GM21526 (cell line): Measurements from ENCODE around the gene VOPP1.
"Not testable (repeated sequence)": the region's sequence is repeated elsewhere in the genome, so short reads cannot be mapped to it uniquely, and the experiment has no call there.

Experiments used
- ATAC-seq: cut with Tn5 transposase; IDR thresholded peaks from one replicate; pipeline ENCODE4 v1.9.1; 2021; ENCODE audit warnings: moderate library complexity; ENCODE audit not compliant: unreplicated experiment, low FRiP score

Gene VOPP1

DNA sequence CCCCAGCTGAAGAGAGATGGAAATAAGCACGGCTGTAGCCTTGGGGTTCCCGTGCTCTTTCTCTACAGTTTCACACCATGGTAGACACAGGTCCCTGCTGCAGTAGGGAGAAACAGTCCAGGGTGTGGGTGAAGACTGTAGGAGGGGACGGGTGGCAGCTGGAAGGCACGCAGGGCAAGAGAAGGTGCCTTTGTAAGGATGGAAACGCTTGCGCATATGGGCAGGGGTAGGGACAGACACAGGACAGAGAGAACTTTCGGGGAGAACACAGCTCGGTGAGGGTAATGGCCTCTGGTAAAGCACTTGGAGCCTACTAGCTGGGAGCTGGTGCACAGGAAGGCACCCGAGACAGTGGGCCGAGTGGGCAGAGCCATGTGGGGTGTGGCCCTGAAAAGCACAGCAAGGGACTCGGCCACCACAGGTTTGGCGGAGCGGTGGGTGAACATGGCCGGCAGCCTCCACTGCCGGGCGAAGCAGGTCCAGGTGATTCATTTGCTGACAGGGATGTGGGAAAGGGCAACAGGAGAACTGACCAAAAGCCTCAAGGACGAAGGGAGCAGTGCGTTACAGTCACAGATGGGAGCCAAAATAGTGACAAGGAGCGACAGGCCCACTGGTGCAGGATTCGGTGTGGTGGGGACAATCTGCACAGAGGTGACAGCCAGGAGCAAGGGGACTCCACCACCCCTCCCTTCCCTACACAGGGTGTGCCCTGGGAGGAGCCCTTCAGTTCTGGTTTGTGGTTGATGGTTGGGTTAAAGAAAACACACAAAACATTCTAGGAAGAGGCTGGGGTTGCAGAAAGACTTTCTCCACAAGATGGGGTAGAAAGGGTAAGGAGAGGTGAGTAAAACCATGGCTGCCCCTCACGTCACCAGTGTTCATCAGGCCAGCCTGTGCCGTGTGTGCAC is 97.1 kb downstream of the VOPP1 start:
- no peak for ATAC-seq

DNA sequence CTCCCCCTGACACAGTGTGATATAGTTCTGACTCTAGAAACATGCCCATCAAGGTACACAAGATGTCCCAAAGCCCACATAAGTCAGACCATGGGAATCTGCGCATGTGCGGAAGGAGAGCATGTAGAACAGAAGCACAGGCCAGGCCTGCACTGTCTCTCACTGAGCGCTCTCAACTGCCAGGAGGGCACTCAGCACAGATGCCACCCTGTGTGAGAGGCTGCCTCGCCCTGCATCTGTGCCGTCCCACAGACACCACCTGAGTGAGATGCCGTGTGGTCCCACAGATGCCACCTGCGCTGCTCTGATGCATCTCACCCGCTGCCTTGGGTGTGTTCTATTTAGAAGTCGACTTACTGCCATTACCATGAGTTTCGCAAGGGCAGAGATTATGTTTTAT is 98.4 kb downstream of the VOPP1 start:
- ATAC-seq: no peak

DNA sequence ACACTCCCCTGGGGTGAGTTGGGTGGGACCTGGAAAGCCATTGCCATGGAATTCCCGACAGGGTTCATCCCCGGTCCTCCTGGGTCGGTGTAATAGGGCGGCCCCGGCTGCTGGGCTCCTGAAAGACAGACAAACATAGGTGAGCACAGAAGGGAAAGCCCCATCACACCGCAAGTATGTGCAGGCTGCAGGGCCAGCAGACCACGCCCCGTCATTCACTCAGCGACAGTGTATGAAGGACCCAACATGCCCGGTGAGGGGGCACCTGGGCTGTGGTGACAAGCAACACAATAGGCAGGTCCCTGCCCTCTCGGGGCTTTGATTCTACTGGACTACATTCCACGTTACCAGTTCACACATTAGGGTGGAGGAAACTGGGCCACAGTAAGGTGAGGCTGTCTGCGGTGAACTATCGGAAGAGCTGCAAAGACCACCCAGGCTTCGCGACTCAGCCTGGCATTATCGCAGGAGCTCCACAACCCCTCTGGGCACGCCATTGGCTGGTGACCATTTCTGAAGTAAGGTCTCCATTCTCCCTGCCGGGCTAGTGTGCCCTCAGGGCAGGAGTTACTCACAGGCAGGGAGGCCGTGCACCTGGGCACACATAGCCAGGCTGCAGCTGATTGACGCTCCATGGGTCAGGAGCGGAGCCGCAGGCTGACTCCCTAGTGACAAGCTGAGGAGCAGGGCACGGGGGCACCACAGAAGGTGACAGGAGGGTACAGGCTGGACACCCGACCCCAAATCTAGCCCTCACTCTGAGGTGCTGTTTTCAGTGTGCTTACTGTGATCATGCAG is 99.2 kb downstream of the VOPP1 start:
- no peak for ATAC-seq

DNA sequence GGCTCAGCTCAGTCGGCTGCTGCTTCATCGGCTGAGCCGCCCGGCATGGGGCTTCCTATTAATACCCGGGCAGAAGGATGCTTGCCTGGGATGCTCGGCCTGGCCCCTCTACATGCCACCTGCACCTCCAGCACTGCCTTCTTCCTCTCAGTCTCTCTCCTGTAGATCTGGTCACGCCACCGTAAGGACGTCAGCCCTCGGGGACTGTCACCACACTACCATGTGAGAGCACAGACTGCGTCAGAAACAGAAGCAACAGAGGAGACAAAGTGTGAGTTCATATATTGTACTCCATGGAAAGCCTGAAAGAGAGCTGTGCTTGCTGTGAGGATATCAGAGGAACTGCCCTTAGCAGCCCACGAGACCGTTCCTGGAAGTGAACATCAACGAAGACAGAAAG is 99.9 kb downstream of the VOPP1 start:
- not testable (repeated sequence) for ATAC-seq

DNA sequence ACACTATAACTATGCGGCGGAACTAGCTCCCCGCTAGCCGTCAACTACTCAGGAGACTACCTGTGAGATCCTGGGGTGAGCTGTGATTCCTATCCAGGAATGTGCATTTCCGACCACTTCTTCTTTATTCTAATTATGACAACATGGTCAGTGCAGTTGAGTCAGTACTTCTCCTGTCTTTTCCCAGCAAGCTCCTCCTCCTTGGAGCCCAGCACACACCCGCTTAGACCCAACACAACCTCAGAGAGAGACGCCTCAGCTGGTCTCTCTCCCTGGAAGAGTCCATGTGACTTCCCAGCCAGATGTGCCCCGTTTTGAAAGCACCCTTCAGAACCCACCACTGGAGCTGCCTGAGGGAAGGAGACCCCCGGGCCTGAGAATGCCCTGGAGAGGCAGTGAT is 100.7 kb downstream of the VOPP1 start:
- not testable (repeated sequence) for ATAC-seq

DNA sequence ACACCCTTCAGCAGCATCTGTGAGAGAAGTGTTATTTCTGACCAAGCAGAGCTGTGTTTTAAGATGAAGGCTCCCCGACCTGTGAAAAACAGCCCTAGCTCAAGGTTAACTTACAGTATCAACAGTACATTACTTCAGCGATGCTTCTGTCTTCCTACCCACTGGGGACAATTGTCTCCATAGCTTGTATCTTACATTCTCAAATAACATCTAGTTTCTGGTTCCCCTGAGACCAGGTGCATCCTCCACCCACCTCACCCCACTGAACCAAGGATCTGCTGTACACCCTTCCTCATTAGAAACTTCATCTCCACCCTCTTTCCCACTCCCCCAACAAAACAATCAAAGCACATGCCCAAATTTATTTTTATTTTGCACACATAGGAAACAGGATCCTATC is 102.0 kb downstream of the VOPP1 start:
- no peak for ATAC-seq

DNA sequence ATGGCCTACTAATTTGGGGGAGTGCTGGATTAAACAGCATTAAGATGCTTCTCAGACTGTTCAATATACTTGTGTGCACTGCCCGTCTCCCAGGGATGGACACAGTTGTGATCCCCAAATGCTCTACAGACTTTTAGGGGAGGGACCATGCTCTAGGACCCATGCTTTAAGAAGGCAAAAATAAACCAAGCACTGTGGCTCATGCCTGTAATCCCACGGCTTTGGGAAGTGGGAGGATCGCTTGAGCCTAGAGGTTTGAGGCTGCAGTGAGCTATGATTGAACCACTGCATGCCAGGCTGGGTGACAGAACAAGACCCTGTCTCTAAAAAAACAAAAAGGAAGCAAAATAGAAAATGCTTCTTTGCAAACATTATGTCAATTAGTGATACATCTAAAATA is 102.6 kb downstream of the VOPP1 start:
- no peak for ATAC-seq

DNA sequence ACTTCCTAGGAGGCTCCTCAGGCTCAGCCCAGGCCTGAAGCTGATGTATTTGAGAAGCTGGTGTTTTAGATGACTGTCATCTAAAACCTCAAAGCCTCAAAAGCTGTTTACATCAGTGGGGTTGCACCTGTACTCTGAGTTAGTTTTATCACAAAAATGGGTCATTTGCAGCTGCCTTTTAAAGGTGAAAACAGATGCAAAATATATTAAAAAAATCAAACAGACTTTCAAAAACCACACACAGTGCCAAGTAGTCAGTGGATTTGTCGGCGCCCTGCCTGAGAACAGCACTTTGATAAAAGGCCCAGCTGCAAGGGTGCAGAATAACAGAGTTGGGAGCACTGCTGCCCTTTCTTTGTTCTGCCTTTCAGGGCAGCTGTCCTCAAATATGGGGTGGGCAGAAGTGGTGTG is 103.0 kb downstream of the VOPP1 start:
- ATAC-seq: no peak

DNA sequence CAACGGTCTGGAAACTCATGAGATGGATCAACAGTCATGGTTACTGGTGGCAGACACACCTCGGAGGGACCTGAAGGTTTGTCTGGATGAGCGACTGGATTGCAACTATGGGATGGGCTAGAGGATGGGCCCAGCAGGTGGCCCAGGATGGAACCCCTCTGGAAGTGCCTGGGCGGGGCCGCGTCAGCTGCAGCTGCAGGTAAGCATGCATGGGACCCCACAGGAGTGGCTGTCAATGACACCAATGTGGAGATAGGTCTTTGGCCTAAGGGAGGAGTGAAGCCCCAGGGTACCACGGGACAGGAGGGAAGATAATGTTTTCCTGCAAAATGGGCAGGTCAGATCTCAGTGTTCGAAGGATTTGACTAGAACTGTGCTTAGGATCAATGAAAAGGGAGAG is 103.8 kb downstream of the VOPP1 start:
- ATAC-seq: no peak

DNA sequence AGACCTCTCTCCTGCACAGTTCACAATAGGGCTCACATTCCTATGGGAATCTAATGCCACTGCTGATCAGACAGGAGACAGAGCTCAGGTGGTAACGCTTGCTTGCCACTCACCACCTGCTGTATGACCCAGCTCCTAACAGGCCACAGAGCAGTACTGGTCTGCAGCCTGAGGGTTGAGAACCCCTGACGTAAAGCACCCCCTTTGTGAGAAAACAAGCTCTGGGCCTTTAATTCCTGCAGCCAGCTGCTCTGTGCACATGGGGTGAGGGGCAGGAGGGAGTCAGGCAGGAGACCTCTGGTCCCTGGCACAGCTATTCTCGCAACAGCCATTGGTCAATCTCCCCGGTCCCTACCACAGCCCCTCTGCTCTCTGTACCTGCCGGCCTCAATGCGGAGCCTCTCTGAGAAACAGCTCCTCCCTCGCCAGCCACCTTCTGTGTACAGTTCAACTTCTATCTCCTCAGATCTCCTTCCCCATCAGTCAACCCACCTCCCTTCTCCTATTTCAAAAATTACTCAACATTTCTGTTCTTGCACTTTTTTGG is 105.2 kb downstream of the VOPP1 start:
- ATAC-seq: no peak

DNA sequence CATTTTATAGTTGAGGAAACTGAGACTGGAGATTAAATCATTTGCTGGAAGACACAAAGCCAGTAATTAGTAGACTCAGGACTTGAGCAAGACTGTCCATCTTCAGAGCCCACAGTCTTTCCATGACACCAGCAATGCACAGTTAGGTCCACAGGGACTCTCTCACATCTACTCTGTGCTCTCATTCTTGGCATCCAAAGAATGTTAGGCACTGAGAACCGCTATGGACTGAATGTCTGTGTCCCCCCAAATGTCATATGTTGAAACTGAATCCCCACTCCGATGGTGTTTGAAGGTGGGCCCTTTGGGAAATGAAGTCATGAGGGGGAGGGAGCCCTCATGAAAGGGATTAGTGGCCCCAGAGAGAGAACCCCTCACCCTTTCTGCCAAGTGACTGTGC is 106.6 kb downstream of the VOPP1 start:
- no peak for ATAC-seq

DNA sequence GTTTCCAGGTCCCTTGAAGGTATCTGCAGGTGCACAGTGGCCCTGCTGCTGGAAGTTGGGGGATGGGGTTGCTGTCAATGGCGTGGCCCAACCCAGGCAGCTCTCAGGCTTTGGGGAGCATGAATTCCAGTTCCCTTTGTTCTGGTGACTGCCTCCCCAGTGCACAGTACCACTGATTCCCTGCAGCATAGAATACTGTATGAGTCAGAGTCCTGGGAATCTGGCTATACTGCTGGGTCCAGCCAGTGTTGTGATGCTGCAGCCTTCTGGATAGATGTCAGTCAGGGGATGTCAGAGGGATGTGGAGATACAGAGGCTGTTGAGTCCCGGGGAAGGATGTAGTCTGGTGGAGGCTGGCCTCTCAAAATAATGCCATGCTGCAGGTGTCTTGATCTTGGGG is 107.9 kb downstream of the VOPP1 start:
- ATAC-seq: no peak

DNA sequence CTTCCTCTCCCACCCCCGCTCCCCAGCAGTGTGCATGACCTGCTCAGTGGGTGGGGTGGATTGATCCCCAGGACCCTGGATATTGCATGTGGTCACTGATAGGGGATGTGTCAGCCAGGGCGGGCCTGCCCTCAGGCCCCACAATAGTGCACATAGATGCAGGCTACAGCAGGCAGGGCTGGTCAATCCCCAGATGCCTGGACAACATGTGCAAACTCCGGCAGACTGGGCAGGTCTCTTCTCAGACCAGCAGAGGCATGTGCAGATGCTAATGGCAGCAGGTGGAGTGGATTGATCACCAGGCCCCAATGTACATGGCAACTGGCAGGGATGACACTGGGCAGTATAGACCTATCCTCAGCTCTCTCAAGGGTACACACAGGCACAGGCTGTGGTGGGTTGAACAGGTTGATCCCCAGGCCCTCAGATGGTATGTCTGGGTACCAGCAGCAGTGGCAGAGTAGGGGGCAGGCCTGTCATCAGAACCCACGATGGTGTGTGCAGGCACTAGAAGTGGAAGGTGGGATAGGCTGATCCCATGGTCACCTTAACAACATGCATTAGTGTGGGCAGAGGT is 108.5 kb downstream of the VOPP1 start:
- no peak for ATAC-seq

DNA sequence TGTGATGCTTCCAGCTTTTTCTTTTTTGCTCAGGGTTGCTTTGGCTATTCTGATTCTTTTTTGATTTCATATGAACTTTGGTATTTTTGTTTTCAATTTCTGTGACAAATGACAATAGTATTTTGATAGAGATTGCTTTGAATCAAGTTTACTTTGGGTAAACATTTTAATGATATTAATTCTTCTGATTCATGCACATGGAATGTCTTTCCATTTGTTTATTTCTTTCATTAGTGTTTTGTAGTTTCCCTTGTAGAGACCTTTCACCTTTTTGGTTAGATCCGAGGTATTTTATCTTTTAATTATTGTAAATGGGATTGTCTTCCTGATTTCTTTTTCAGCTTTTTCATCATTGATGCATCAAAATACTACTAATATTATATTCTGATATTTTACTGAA is 114.0 kb downstream of the VOPP1 start:
- no peak for ATAC-seq

DNA sequence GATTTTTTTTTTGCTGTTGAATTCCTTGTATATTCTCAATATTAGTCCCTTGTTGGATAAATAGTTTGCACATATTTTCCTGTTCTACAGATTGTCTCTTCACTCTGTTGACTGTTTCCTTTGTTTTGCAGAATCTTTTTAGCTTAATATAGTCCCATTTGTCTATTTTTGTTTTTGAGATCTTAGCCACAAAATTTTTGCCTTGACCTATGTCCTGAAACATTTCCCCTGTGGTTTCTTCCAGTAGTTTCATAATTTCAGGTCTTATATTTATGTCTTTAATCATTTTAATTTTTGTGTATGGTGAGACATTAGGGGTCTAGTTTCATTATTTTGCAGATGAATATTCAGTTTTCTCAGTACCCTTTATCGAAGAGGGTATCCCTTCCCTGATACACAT is 114.5 kb downstream of the VOPP1 start:
- no peak for ATAC-seq

DNA sequence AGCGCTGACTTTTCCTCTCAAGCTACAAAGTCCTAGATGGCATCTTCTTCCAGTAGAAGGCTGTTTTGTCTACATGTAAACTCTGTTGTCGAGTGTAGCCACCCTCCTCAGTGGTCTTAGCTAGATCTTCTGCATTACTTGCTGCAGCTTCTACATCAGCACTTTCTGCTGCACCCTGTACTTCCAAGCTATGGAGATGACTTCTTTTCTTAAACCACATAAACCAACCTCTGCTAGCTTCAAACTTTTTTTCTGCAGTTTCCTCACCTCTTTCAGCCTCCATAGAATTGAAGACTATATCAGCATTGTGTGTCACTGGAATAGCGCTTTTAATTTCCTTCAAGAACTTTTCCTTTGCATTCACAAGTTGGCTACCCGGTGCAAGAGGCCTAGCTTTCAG is 119.3 kb downstream of the VOPP1 start:
- ATAC-seq: no peak

DNA sequence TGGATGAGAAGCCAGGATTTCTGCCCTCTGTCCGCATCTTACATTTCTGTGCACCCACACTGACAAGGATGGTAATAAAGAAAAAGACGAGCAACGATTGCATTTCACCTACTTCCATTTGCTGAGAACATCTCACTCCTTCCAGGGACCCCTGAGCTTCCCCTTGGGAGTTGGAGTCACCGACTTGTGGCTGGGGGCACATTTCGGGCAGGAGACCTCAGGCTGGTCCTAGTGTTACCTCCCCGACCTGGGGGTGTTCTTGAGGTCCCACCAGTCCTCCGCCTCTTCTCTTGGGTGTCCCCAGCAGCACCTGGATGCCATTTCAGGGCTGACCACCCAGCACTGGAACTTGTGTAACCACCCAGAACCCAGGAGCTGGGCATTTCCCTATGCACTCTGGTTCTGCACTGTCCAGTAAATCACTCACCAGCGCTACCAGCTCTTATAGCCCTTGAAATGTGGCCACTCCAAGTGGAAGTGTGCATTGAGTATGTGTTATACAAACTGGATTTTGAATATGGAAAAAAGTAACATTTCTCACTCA is 122.2 kb downstream of the VOPP1 start:
- no peak for ATAC-seq

DNA sequence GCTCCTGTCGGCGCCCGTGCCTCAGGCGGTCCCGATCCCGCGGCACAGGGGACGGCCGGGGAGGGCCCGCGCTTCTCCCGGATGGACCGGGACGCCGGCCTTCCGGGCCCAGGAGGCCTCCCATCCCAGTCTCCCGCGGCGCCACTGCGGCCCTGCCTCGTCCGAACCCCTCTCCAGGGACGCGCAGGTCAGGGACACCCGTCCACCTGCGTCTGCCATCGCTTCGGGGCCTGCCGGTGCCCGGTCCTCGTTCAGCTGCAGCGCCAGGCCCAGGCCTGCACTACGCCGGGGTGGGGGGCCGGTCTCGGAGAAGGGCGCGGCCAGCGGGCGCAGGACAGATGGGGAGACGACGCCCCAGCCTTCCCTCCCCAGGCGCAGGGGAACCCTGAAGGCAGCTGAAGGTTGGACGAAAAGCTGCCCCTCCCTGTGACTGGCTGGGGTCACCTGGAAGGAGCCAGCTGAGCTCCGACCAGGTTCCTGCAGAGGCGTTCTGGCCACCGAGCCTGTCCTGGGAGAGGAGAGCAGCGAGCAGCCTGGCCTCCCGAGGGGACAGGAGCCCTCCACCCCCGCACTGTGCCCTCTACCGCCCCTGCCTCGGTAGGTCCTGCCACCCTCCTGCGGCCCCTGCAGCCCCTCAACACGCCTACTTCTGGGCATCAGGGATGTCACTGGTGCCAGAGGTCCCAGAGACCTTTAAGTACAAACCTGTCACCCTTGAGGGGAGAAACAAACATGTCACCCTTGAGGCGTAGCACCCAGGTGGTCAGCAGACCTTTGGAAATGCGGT is 122.9 kb downstream of the VOPP1 start:
- ATAC-seq: no peak

DNA sequence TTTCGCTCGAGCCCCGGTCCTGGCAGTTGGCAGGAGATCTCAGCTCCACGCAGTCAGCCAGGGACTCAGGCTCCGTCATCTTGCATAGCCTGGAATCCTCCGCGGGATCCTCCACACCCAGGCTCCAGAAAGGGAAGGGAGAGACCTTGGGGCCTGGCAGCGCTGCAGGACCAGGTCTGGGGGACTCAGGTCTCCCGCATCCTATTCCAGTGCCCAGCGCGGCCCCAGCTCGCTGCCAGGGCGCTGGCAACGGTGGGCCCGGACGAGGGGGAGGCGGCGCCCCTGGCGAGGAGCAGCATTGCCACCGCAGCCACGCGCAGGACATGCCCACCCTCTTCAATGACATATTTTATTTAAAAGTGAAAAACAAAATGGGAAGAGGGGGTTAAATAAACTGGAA is 123.8 kb downstream of the VOPP1 start:
- ATAC-seq: no peak

DNA sequence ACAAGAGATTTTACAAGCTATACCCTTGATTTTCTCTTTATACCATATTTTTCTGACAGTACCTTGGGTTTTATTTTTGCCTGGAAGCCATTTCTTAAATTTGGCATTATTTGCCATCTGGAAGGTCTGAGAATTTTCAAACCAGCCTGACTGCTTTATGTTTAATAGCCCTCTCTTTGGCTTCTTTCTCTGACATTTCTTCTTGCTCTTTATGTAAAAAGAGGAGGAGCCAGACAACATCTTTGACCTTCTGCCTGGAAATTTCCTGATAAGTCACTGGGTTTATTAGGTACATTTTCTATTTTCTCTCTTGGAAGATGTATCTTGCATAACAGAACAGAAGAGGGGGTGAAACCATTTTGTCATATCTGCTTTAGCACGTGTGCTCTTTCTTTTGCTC is 127.5 kb downstream of the VOPP1 start:
- ATAC-seq: no peak
